ENCODE data around the gene ANXA8L1.
"Not testable (repeated sequence)": the region's sequence is repeated elsewhere in the genome, so short reads cannot be mapped to it uniquely, and the experiment has no call there.

The ANXA8L1 gene

GRCh38 chr10:46375406-46375805 is at the start of gene ANXA8L1:
TSS of gene ANXA8L1 (plus strand) at chr10:46375776. CDS start at chr10:46375852, 76 bp downstream.
- not testable (repeated sequence) for DNase-seq (ENCODE audit: low read depth)

DNA sequence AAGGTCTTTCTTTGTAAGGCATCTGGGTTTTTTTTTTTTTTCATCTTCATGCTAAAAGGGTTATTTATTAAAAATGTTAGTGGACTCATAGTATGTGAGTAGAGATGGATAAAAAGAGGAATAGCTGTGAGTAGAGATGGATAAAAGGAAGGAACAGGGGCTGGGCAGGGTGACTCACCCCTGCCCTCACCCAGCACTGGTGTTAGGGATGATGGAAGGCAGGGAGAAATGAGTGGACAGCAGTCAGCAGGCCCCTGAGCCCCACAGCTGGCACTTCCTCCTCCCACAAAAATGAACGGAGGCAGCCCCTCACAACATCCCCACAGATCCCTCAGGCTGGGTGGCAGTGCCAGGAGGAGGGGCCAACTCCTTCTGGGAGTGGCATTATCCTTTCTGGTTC is 49.5 kb upstream of the ANXA8L1 start:
- DNase-seq (ENCODE audit: low read depth), result no peak

DNA sequence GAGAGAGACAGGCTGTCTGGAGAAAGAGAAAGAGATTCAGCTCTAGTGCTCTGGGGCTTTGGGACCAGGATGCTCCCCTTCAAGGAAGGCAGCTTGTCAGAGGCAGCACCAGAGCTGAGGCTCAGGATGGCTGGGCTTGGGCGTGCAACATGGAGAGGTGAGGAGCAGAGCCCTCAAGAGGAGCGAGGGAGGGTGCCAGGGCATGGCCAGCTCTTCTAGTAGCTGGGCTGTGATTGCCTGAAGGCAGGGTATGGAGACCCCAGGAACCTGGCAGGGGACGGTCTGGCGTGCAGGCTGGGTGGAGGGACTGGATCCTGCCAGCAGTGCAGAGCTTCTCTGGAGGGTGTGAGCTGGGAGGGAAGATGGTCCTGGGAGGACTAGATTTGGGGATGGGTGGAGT is 48.6 kb upstream of the ANXA8L1 start:
- DNase-seq (ENCODE audit: low read depth), result no peak

DNA sequence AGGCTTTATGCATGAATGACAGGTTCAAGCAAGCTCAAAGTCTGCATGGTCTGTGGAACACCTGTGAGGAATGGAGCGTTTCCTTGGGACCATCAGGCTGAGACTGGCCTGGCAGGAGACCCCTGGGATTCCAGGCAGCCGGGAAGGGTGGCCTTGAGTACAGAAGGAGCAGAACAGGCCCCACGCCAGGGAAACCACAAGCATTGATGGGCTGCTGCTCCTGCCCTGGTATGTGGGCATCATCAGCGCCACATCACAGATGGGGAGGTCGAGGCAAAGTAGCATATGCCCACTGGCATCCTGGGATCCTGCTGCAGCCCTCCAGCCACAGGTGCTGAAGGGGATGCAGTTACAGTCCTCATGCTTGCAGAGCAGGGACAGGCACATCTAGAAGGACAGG is 47.9 kb upstream of the ANXA8L1 start:
- DNase-seq (ENCODE audit: low read depth), result no peak

DNA sequence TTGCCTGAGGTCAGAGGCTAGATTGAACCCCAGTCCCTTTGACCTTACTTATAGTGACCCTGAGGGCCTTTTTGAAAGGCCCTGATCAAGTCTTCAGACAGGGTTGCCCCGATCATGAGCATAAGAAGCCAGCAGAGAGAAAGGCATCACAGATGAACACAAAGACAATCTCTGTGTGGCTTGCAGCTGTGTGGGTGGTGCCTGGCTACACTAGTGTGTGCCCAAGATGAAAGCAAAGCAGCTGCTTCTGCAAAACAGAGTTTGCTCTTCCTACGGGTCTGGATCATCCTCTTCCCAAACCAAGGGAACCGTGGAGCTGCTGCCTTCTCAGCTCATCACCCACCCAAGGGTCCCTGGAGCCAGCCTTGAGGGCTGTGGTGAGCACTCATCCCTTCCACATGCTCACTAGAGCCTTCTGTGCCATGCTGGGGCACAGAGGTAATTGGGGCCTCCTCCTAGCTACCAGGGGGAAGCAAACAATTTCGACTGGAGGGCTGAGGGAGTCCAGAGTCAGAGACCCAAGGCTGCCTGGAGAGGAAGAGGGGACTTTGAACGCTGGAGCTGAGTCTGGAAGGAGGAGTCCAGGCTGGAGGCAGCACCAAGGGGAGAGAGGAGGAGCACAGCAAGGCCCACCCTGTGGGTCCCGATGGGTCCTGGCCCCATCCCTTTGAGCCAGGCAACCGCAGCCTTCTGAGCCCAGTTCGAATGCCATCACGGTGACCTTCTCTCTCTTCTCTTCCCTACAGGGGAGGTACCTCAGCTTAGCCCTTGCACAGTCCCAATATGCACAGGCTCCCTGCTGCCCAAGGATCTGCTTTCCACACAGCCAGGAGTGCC is 46.5 kb upstream of the ANXA8L1 start:
- no peak for DNase-seq (ENCODE audit: low read depth)

GRCh38 chr10:46329690-46330016 is 45.9 kb upstream of the ANXA8L1 start:
- no peak for DNase-seq (ENCODE audit: low read depth)

DNA sequence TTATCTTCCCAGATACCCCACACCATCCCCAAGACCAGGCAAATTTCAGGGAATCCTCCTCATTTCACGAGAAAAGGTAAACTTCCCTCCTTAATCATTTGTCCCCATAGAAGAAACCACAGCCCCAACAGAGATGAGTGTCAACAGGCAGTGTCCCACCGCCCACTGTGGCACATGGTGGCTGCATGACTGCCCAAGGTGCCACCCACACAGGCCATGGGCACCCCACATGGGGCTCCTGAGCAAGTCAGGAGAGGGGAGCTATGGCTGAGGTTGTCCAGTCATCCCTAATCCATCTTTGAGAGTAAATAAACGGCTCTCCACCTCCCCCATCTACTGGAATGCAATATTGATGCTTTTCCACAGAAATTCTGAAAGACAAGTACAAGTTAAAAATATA is 44.7 kb upstream of the ANXA8L1 start:
- DNase-seq (ENCODE audit: low read depth), result no peak

DNA sequence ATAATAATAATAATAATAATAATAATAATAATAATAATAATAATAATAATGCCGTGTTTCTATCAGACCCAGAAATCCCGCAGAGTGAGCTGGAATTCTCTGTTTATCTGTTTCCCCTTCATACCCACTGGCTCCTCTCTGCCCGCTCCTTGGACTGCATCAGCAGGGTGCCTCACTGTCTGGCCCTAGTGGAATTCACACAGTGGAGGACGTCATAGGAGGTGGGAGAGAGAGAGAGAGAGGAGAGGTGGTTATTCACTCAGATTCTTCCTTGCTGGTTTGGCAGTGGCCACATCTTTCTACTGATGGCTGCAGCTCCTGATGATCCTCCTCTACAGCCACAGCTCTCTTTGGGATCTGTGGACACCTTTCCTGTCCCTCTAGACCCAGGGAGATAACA is 10.1 kb upstream of the ANXA8L1 start:
- not testable (repeated sequence) for DNase-seq (ENCODE audit: low read depth)

DNA sequence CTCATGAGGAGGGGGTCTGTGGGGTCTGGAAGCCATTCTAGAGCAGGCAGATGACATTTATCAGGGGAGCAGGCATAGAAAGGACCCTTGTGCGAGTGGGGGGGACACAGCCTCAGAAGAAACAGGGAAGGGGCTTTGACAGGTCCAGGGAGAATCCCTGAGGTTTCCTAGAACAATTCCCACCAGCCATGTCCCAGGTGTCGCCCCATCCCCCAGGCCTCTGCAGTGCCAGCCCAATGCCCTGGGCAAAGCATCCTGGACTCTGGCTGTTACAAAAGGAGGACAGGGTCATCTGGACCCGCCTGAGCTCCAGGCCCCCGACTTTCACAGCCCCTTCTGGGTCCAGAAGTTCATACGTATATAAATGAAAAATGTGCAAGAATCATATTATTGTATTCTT is 8.4 kb upstream of the ANXA8L1 start:
- not testable (repeated sequence) for DNase-seq (ENCODE audit: low read depth)

- not testable (repeated sequence) for DNase-seq (ENCODE audit: low read depth)
Observed at GRCh38 chr10:46367666-46368240, 7.8 kb upstream of the ANXA8L1 start.

GRCh38 chr10:46368956-46369355 is 6.6 kb upstream of the ANXA8L1 start:
- not testable (repeated sequence) for DNase-seq (ENCODE audit: low read depth)

GRCh38 chr10:46374410-46374809 is 1.2 kb upstream of the ANXA8L1 start:
- DNase-seq (ENCODE audit: low read depth), result not testable (repeated sequence)

GRCh38 chr10:46377022-46377421 is 1.4 kb downstream of the ANXA8L1 start:
- not testable (repeated sequence) for DNase-seq (ENCODE audit: low read depth)

GRCh38 chr10:46377651-46378050 is 2.1 kb downstream of the ANXA8L1 start:
- DNase-seq (ENCODE audit: low read depth), result not testable (repeated sequence)

GRCh38 chr10:46378108-46378507 is 2.5 kb downstream of the ANXA8L1 start:
- not testable (repeated sequence) for DNase-seq (ENCODE audit: low read depth)

- DNase-seq (ENCODE audit: low read depth), result not testable (repeated sequence)
Observed at GRCh38 chr10:46379233-46379848, 3.8 kb downstream of the ANXA8L1 start.

DNA sequence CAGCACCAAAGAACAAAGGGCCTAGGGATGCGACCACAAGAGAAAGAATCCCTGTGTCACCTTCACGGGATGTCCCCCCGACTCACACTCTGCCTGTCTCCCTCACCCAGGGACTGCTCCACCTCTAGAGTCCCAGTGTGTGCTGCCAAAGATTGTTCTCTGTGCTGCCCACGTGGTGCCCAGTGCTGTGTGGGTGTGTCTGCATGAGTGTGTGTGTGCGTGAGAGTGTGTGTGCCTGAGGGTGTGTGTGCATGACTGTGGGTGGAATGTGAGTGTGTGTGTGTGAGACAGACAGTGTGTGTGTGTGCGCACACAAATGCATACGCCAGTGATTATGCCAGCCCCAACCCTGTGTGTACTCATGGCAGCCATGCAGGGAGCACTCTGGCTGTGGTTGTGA is 10.3 kb downstream of the ANXA8L1 start:
- DNase-seq (ENCODE audit: low read depth), result not testable (repeated sequence)

- not testable (repeated sequence) for DNase-seq (ENCODE audit: low read depth)
Observed at GRCh38 chr10:46386694-46387093, 11.1 kb downstream of the ANXA8L1 start.

GRCh38 chr10:46387309-46387902 is 11.8 kb downstream of the ANXA8L1 start:
- not testable (repeated sequence) for DNase-seq (ENCODE audit: low read depth)

GRCh38 chr10:46391422-46391821 is 15.8 kb downstream of the ANXA8L1 start:
- DNase-seq (ENCODE audit: low read depth), result not testable (repeated sequence)

GRCh38 chr10:46396441-46397279 is 21.1 kb downstream of the ANXA8L1 start:
- not testable (repeated sequence) for DNase-seq (ENCODE audit: low read depth)

- DNase-seq (ENCODE audit: low read depth), result not testable (repeated sequence)
Observed at GRCh38 chr10:46397767-46398166, 22.2 kb downstream of the ANXA8L1 start.
